Measurements from ENCODE around the gene TMEM42. TPM values are rescaled to one million over a fixed set of nuclear protein-coding genes. Genes with fewer than 3 reads are reported as not detected.

Gene TMEM42
- total and polyA plus RNA-seq, 2 of the 8 experiments (the other 6 are each of a cell fraction or from before 2014, with no cell fraction given), result 11.2 to 41.4 TPM

DNA sequence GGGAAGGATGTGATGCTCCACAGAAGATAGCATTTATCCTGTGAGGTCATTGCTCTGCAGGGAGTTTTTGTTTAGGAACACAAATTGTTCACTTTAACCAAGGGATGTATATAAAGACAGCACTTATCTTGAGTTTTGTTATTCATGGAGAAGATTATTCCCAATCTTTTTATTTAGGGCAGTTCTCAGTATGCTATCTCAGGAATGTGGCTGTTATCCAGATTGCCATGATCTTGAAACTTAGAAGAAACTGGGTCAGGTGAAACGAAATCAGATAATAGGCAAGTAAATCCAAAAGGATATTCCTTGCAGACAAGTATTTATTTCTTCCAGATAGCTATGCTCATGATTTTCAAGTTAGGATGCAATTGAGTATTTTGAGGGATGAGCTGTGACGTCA lies 19.3 kb upstream of the TMEM42 start:
- Histone ChIP-seq H3K79me1 (ENCODE audit: low read depth, low read length) (no peaks in the 10 kb centered on the region), H3K4me3 (ENCODE audit: extremely low read depth in 1 of 4, insufficient read depth in 2 of 4, low read depth in 3 of 4, low read length in 4 of 4) (no peak overlapping the region), H4K20me1 (replicated peaks in 1 of 2; ENCODE audit: control insufficient read depth in 1 of 2, insufficient read depth in 2 of 2, low read length in 2 of 2) (no peaks in the 10 kb centered on the region), H4K91ac (replicated peaks; ENCODE audit: insufficient read length, low read length) (no peak overlapping the region), H3K9ac (replicated peaks in 1 of 4; ENCODE audit: extremely low read depth in 1 of 4, low read depth in 3 of 4, low read length in 3 of 4) (no peak overlapping the region), H2AK5ac (ENCODE audit: low read depth, low read length) (no peak overlapping the region), H3K56ac (replicated peaks; ENCODE audit: insufficient read length, low read depth, low read length) (no peak overlapping the region), H3K4me2 (ENCODE audit: insufficient read depth in 1 of 2, low read depth in 2 of 2, low read length in 2 of 2) (no peak overlapping the region), H2AFZ (ENCODE audit: low read length) (no peak overlapping the region), H3K36me3 (ENCODE audit: control insufficient read depth in 2 of 4, insufficient read depth in 4 of 4, low read length in 3 of 4) (peaks cover 2 to 64% (median 36%) of the 10 kb centered on the region in 4 experiments; a peak in 7 of 8 replicates), H3K27me3 (replicated peaks in 1 of 4; ENCODE audit: control insufficient read depth in 3 of 4, extremely low read depth in 1 of 4, insufficient read depth in 3 of 4, low read length in 3 of 4) (no peaks in the 10 kb centered on the region), H3K14ac (ENCODE audit: insufficient read length) (no peak overlapping the region), H3K23ac (ENCODE audit: insufficient read length) (no peak overlapping the region), H3K27ac (ENCODE audit: low read depth, low read length) (no peak overlapping the region), H2BK120ac (replicated peaks; ENCODE audit: low read depth, low read length) (no peak overlapping the region), H3K4me1 (replicated peaks in 1 of 4; ENCODE audit: control insufficient read depth in 3 of 4, insufficient read depth in 4 of 4, low read length in 3 of 4) (no peaks in the 10 kb centered on the region), H2BK15ac (ENCODE audit: low read length) (no peak overlapping the region), H3K79me2 (ENCODE audit: control insufficient read depth in 1 of 2, insufficient read depth in 2 of 2, low read length in 2 of 2) (no peaks in the 10 kb centered on the region), H4K5ac (ENCODE audit: insufficient read length, low read depth, low read length) (no peak overlapping the region), H3K9me3 (ENCODE audit: insufficient read depth in 2 of 2, low read depth in 1 of 2, low read length in 1 of 2) (no peaks in the 10 kb centered on the region), H2BK20ac (ENCODE audit: low read length) (no peak overlapping the region), H2BK12ac (ENCODE audit: low read depth, low read length) (no peak overlapping the region), H2BK5ac (ENCODE audit: low read depth, low read length) (no peak overlapping the region), H4K8ac (ENCODE audit: extremely low read depth, insufficient read depth, low read length) (no peak overlapping the region), H3K18ac (ENCODE audit: extremely low read depth, low read length) (no peak overlapping the region), H3K23me2 (ENCODE audit: low read depth, low read length) (no peaks in the 10 kb centered on the region), H3K4ac (replicated peaks; ENCODE audit: insufficient read length, low read depth, low read length) (no peak overlapping the region)
- ChIA-PET POLR2A (ENCODE audit: partially characterized antibody) (interaction anchor here (0.6 to 1.6 kb wide), 2 partner anchors 81 to 157 kb away, joined by 3 to 5 read pairs; partner anchors contain the start of genes KIAA1143 and KIF15), CTCF (ENCODE audit: partially characterized antibody) (no interaction called here)
- FAIRE-seq, result no peak
- TF ChIP-seq SUZ12 (IDR thresholded peaks at IDR 0.05; ENCODE audit: low read length), result no peak
- TF ChIP-seq EP300 (IDR thresholded peaks at IDR 0.05; ENCODE audit: borderline replicate concordance in 1 of 2, low read depth in 2 of 2, low read length in 2 of 2), result no peak
- TF ChIP-seq POLR2A (IDR thresholded peaks at IDR 0.05; ENCODE audit: control extremely low read depth in 1 of 2, low read depth in 2 of 2, low read length in 2 of 2), result no peak
- TF ChIP-seq HDAC2 (IDR thresholded peaks at IDR 0.05; ENCODE audit: borderline replicate concordance in 1 of 2, low read depth in 2 of 2, low read length in 2 of 2), result no peak
- no peak for TF ChIP-seq SIRT6 (IDR thresholded peaks at IDR 0.05; ENCODE audit: low read length)
- TF ChIP-seq TCF12 (IDR thresholded peaks at IDR 0.05; ENCODE audit: low read depth, low read length), result no peak
- no peak for TF ChIP-seq SP1 (IDR thresholded peaks at IDR 0.05; ENCODE audit: low read depth, low read length)
- 88% methylated on average over 2 of the region's 2 CpGs; no CpG with 5 or more reads in 1 of the 2 experiments for WGBS, 2 experiments (ENCODE audit: extremely low coverage in 1 of 2, insufficient coverage in 1 of 2, insufficient read length in 1 of 2, insufficient replicate concordance in 2 of 2, low coverage in 1 of 2, low lambda C conversion rate in 2 of 2, missing lambda C conversion rate in 1 of 2)
- no peak for DNase-seq (ENCODE audit: low read depth in 1 of 2, low spot score in 2 of 2)

All from H1 (cell line).